GM19395 (cell line): Measurements from ENCODE around the gene PMM2.
"Not testable (repeated sequence)": the region's sequence is repeated elsewhere in the genome, so short reads cannot be mapped to it uniquely, and the experiment has no call there.

Experiments used
- ATAC-seq: cut with Tn5 transposase; IDR thresholded peaks from one replicate; pipeline ENCODE4 v1.9.1; 2021; ENCODE audit warnings: mild to moderate bottlenecking, moderate library complexity; ENCODE audit not compliant: unreplicated experiment

The PMM2 gene

GRCh38 chr16:8797364-8798173 is at the start of gene PMM2, which contains the start of gene TMEM186:
Gene PMM2 (plus strand): TSS chr16:8797839. CDS start chr16:8797883, 44 bp downstream.
Gene TMEM186 (minus strand): TSS chr16:8797639. CDS start chr16:8797614, 25 bp downstream.
- peak; percentile 91 for ATAC-seq

GRCh38 chr16:8748944-8749343 is 48.7 kb upstream of the PMM2 start:
- not testable (repeated sequence) for ATAC-seq

- ATAC-seq, result no peak
Measured at GRCh38 chr16:8751481-8752311, 45.9 kb upstream of the PMM2 start.

- no peak for ATAC-seq
Measured at GRCh38 chr16:8752706-8753105, 44.9 kb upstream of the PMM2 start.

- ATAC-seq, result no peak
Measured at GRCh38 chr16:8753416-8754054, 44.1 kb upstream of the PMM2 start.

- no peak for ATAC-seq
Measured at GRCh38 chr16:8756755-8757154, 40.9 kb upstream of the PMM2 start.

- ATAC-seq, result no peak
Measured at GRCh38 chr16:8758022-8758421, 39.6 kb upstream of the PMM2 start.

- no peak for ATAC-seq
Measured at GRCh38 chr16:8760021-8760420, 37.6 kb upstream of the PMM2 start.

- no peak for ATAC-seq
Measured at GRCh38 chr16:8761078-8761477, 36.6 kb upstream of the PMM2 start.

- no peak for ATAC-seq
Measured at GRCh38 chr16:8762254-8762653, 35.4 kb upstream of the PMM2 start.

GRCh38 chr16:8763083-8763482 is 34.6 kb upstream of the PMM2 start:
- no peak for ATAC-seq

GRCh38 chr16:8763899-8764298 is 33.7 kb upstream of the PMM2 start:
- ATAC-seq, result no peak

GRCh38 chr16:8764525-8765250 is 33.0 kb upstream of the PMM2 start:
- no peak for ATAC-seq

- no peak for ATAC-seq
Measured at GRCh38 chr16:8767176-8767575, 30.5 kb upstream of the PMM2 start.

- ATAC-seq, result no peak
Measured at GRCh38 chr16:8768283-8768682, 29.4 kb upstream of the PMM2 start.

- ATAC-seq, result no peak
Measured at GRCh38 chr16:8768692-8769091, 28.9 kb upstream of the PMM2 start.

GRCh38 chr16:8773537-8773936 is 24.1 kb upstream of the PMM2 start:
- ATAC-seq, result no peak

- ATAC-seq, result no peak
Measured at GRCh38 chr16:8774208-8774607, 23.4 kb upstream of the PMM2 start.

GRCh38 chr16:8775359-8775758 is 22.3 kb upstream of the PMM2 start:
- no peak for ATAC-seq

GRCh38 chr16:8776129-8776584 is 21.5 kb upstream of the PMM2 start:
- no peak for ATAC-seq

- ATAC-seq, result no peak
Measured at GRCh38 chr16:8777217-8777616, 20.4 kb upstream of the PMM2 start.
